ENCODE measurements around the gene ECHDC1.
"Not testable (repeated sequence)": the region's sequence is repeated elsewhere in the genome, so short reads cannot be mapped to it uniquely, and the experiment has no call there.

GRCh38 chr6:127384848-127385247 lies 41.4 kb upstream of the ECHDC1 start:
- TF ChIP-seq, protein P1, sequence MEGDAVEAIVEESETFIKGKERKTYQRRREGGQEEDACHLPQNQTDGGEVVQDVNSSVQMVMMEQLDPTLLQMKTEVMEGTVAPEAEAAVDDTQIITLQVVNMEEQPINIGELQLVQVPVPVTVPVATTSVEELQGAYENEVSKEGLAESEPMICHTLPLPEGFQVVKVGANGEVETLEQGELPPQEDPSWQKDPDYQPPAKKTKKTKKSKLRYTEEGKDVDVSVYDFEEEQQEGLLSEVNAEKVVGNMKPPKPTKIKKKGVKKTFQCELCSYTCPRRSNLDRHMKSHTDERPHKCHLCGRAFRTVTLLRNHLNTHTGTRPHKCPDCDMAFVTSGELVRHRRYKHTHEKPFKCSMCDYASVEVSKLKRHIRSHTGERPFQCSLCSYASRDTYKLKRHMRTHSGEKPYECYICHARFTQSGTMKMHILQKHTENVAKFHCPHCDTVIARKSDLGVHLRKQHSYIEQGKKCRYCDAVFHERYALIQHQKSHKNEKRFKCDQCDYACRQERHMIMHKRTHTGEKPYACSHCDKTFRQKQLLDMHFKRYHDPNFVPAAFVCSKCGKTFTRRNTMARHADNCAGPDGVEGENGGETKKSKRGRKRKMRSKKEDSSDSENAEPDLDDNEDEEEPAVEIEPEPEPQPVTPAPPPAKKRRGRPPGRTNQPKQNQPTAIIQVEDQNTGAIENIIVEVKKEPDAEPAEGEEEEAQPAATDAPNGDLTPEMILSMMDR (IDR thresholded peaks at IDR 0.05): not testable (repeated sequence)
- TF ChIP-seq POLR2A (IDR thresholded peaks at IDR 0.05): not testable (repeated sequence)
